ENCODE measurements around the gene DDA1.

GRCh38 chr19:17296273-17296672 is 13.1 kb upstream of the DDA1 start:
- TF ChIP-seq POLR2A (IDR thresholded peaks at IDR 0.05) (no peak), CTCF (IDR thresholded peaks at IDR 0.05) (peak in 2 of 6 experiments; percentile 6 to 21)

Data from adrenal gland (tissue), 5 donors.